Measurements from ENCODE around the gene YEATS2.
"Not testable (repeated sequence)": the region's sequence is repeated elsewhere in the genome, so short reads cannot be mapped to it uniquely, and the experiment has no call there.

The YEATS2 gene

DNA sequence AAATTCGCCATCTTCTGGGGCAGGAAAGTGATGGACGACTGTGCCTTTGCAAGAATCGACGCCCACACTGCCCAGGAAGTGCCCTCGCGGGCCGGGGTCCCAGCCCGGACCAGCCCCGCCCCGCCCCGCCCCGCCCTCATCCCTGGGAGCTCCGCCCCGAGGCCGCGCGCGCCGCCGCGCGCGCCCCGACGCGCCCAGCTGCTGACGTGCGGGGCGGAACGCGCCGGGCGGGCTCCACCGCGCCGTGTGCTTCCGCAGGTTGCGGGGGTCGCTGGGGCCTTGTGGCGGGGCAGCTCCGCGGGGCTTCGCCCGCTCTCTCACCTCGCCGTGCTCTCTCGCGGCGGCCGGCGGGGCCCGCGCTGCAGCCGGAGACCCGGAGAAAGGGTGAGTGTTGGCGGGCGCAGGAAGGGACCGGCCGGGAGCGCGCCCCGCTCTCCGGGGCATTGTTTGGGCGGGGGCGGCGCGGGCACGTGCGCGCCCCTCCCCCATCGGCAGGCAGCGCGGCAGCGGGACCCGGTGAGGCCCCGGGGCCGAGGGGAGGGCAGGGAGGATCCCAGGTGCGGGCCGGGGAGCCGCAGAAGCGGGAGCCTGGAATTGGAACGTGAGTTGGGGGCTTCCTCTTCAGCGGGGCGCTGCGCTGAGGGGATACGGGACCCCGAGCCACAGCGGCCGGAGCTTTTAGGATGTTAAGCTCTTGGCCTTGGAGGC lies at the start of gene YEATS2:
Gene YEATS2 (plus strand): TSS at position 188 of the 708 bp plus-strand sequence. CDS start 17,366 bp downstream, outside the sequence.
- DNase-seq (ENCODE audit: low read depth in 2 of 2): peak; percentile 65 to 67

DNA sequence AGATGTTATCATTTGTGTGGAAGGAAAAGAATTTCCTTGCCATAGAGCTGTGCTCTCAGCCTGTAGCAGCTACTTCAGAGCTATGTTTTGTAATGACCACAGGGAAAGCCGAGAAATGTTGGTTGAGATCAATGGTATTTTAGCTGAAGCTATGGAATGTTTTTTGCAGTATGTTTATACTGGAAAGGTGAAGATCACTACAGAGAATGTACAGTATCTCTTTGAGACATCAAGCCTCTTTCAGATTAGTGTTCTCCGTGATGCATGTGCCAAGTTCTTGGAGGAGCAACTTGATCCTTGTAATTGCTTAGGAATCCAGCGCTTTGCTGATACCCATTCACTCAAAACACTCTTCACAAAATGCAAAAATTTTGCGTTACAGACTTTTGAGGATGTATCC lies 47.0 kb upstream of the YEATS2 start:
- no peak for DNase-seq (ENCODE audit: low read depth in 2 of 2)

DNA sequence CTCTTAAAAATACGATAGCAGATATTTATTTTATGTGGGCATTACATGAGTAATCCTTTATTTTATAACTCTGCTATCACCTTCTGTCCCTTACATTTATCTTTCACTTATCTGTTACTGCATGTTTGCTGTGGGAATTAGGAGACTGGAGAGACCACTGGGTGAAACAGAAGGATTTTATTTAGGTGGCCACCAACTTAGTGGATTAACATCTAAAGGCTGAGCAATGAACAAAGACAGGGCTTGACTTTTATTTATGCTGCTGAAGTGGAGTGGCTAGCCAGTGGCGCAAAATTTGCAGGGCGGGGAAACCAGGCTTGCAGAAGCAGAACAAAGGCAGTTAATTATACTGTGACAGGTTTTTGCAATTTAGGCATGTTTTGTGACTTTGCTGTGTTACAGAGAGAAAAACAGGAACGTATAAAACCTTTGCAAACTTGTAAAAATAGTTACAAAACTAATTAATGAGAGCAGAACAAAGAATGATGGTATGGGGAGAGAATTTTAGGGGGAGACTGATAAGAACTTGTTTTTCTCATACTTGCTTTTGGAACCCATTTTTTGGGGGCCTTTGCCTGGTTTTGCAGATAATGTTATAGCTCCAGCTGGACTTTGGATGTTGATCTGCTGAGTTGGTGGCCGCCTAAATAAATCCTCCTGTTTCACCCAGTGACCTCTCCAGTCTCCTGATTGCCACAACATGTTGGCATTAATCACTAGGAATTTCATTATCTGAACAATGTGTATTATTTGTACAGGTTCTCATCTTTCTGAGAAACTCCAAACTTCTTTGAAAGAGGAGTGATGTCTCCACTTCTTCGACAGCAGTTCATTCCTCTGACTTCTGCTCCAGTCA lies 44.2 kb upstream of the YEATS2 start:
- no peak for DNase-seq (ENCODE audit: low read depth in 2 of 2)

DNA sequence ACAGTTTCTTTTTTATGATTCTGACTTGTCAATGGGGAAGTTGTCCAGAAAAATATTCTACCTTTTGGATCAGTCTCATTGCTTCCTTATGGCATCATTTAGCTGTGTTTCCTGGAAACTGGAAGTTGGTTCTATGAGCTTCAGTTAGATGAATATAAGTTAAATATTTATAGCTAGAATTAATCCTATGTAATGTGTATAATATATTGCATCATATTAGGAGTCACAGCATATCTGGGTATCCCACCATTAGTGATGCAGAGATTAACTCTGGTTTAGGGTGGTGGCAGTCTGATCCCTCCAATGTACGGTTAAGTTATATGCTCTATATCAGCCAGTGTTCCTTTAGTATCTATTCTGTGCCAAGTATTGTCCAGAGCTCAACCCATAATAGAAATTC lies 42.9 kb upstream of the YEATS2 start:
- DNase-seq (ENCODE audit: low read depth in 2 of 2): no peak

DNA sequence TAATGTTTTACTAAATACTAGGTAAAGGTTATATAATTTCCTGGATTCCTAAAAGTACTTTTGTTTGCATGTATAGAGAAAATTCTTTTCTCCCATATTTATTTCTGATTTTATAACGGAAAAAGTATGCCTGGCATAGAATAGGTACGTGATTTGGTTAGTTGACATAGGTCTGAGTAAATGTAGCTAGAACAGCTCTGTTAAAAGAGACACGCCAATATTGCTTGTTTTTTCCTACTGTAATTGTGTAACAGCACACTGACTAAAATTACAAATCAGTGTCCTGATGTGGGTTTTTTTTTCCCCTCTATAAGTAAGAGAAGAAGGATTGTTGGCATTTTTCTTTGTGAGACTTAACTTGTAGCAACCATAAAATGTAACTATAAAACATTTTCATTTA lies 35.5 kb upstream of the YEATS2 start:
- DNase-seq (ENCODE audit: low read depth in 2 of 2): no peak

DNA sequence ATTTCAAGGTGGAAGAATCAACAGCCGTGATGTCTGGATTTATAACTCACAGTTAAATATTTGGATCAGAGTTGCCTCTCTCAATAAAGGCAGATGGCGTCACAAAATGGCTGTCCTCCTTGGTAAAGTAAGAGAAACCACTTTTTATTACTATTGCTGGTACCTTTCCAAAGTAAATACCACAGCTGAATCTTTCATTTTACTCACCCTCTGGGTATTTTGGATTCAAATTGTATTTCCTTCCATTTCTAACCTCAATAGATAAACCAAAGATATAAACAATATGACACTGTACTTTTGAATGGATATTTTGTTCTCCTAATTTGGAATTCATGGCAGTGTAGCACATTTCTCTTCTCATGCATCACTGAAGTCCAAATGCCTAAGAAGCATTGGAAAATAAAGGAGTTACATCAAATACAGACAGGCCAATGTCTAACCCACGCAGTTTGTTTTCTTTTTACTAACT lies 32.6 kb upstream of the YEATS2 start:
- no peak for DNase-seq (ENCODE audit: low read depth in 2 of 2)

DNA sequence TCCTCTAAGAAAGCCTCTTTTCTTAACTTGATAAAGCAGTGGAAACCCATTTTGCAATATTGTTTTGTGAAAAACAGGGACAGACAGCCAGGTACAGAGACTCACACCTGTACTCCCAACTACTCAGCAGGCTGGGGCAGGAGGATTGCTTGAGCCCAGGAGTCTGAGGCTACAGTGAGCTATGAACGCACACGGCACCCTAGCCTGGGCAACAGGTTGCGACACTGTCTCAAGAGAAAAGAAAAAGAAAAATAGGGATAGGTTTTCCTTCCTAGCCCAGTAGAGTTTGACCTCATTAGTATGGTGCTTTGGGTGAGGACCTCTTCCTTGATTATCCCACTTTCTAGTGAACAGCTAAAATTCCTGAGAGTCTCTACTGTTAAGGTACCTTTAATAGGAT lies 17.5 kb upstream of the YEATS2 start:
- DNase-seq (ENCODE audit: low read depth in 2 of 2): no peak

DNA sequence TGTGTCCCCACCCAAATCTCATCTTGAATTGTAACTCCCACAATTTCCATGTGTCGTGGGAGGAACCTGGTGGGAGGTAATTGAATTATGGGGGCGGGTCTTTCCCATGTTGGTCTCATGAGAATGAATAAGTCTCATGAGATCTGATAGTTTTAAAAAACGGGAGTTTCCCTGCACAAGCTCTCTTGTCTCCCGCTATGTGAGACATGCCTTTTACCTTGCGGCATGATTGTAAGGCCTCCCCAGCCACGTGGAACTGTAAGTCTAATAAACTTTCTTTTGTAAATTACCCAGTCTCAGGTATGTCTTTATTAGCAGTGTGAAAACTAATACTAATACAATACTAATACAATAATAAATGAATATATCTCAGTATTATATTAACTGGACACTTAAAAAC lies 9.9 kb upstream of the YEATS2 start:
- no peak for DNase-seq (ENCODE audit: low read depth in 2 of 2)

DNA sequence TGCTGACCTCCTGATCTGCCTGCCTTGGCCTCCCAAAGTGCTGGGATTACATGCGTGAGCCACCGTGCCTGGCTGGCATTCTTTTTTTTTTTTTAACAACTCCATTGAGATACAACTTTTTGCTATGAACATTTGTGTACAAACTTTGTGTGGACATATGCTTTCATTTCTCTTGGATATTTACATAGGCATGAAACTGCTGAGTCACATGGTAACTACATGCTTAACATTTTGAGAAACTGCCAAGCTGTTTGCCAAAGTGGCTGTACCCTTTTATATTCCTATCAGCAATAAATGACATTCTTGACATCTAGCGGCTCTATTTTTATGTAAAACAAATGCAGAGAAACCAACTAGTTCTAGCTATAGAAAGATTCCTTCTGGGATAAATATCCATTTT lies 8.7 kb upstream of the YEATS2 start:
- DNase-seq (ENCODE audit: low read depth in 2 of 2): no peak

DNA sequence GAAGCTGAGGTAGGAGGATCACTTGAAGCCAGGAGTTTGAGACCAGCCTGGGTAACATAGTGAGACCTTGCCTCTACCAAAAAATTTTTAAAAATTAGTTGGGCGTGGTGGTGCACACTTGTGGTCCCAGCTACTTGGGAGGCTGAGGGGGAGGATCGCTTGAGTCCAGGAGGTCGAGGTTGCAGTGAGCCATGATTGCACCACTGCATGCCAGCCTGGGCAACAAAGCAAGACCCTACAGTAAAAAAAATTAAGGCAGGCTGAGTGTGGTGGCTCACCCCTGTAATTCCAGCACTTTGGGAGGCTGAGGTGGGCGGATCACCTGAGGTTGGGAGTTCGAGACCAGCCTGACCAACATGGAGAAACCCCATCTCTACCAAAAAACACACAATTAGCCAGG lies 8.0 kb upstream of the YEATS2 start:
- DNase-seq (ENCODE audit: low read depth in 2 of 2): not testable (repeated sequence)

DNA sequence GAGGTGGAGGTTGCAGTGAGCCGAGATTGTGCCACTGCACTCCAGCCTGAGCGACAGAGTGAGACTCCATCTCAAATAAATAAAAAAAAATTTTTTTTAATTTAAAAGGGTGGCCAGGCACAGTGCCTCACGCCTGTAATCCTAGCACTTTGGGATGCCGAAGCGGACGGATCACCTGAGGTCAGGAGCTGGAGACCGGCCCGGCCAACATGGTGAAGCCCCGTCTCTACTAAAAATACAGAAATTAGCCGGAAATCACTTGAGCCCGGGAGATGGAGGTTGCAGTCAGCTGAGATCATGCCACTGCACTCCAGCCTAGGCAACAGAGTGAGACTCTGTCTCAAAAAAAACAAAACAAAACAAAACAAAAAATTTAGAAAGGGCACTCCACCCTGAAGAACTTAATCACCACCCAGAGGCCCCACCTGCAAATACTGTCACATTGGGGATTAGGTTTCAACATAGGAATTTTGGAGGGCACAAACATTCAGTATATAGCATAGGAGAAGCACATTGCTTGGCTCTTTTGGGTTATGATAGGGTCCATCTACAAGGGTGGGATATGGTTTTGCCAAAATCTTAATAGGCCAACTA lies 7.1 kb upstream of the YEATS2 start:
- DNase-seq (ENCODE audit: low read depth in 2 of 2): no peak

DNA sequence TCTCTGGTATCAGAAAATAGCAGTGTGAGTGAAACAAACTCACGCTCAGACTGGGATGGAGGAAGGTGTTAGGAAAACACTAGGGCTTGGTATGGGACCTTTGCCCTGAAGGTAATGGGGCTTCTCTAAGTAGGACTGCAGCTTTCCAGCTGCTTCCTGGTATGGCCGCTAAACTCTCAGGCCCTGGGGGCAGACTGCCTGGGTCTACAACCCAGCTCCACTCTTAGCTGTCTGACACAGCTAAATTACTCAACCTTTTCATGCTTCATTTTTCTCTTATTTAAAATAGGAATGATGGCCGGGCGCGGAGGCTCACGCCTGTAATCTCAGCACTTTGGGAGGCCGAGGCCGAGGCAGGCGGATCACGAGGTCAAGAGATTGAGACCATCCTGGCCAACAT lies 5.2 kb upstream of the YEATS2 start:
- DNase-seq (ENCODE audit: low read depth in 2 of 2): no peak

DNA sequence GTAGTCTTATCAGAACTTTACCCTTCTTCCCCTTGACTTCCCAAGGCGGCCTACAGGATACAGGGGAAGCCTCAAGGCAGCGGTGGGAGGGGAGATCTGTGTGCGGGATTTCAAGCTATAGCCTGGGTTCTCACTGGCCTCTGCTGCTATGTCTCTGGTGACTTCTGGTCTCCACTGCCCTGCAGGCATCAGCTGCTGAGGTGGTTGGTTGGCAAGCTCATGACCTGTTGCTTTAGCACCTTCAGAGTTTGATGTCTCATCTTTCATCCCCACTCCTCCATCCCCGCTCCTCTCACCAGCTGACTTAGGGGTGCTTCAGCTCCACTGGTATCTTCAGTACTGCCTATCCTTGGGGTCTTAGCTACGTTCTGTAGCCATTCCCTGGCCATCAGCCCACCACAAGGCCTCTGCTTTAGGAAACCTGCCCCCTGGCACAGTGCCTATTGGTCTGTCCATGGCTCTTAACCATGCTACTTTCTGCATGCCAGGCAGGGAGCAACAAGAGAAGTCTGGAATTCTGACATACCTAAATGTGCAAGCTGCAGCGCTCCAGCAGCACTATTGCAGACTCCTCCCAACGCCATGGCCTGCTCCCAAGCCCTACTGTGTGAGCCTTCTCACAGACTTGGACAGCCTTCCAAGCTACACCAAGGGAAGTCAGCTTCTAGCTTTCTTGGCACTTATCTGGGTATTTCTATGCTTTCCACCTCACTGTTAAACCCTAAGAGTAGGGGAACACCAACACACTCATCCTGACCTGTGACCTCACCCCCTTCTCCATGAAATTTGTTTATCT lies 1.8 kb upstream of the YEATS2 start:
- no peak for DNase-seq (ENCODE audit: low read depth in 2 of 2)

DNA sequence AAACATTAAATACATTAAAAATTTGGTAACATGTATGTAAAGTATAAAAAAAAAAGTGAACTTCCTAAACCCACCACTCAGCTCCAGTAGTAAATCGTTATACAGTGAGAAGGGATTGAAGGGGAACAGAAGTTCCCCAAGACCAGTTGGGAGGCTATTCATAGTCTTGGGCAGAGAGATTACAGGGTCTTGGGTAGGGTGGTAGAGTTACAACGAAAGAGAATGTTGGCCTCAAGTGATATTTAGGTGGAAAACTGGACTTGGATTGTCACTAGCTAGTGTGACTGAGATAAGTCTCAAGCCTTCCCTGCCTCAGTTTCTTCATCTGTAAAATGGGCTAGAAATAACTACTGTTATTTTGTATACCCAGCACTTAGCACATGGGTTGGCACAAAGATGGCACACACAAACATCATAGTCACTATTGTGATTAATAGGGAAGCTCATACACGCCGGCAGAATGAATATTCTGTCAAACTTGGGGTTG lies 431 bp upstream of the YEATS2 start:
- no peak for DNase-seq (ENCODE audit: low read depth in 2 of 2)

DNA sequence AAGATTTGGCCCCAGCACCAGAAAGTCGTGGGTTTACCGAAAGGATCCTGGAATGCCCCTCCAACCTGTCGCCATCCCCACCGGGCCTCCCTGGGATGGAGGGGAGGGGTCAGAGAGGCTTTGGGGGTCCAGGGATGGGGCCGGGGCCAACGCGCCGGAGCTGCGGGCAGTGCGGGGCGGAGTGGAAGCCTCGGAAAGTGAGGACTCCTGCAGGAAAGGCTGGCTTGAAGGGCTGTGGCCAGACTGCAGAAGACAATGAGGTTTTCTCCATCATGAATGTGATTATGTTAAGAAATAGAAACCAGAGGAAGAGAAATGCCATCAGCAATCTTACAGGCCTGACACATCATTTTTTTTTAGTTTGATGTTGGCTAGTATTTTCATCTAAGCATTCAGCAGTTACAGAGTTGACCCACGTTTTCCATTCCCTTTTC lies 738 bp downstream of the YEATS2 start:
- DNase-seq (ENCODE audit: low read depth in 2 of 2): peak; percentile 3 to 4

DNA sequence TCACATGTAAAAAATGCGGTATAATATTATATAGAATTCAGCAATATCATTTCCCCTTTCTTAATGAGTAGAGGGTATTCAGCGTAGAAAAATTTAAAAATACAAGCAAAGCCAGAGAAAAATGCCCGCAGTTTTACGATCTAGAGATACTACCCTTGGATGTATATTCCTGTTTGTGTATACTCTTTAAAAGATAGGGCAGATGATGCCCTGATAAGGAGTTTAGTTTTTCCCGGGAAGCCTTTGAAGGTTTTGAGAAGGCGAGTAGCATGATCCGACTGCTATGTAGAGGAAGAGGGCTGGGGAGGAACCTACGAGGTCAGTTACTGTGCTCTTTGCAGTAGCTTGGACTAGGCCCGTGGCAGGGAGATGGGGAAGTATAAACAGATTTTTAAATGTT lies 1.2 kb downstream of the YEATS2 start:
- no peak for DNase-seq (ENCODE audit: low read depth in 2 of 2)

DNA sequence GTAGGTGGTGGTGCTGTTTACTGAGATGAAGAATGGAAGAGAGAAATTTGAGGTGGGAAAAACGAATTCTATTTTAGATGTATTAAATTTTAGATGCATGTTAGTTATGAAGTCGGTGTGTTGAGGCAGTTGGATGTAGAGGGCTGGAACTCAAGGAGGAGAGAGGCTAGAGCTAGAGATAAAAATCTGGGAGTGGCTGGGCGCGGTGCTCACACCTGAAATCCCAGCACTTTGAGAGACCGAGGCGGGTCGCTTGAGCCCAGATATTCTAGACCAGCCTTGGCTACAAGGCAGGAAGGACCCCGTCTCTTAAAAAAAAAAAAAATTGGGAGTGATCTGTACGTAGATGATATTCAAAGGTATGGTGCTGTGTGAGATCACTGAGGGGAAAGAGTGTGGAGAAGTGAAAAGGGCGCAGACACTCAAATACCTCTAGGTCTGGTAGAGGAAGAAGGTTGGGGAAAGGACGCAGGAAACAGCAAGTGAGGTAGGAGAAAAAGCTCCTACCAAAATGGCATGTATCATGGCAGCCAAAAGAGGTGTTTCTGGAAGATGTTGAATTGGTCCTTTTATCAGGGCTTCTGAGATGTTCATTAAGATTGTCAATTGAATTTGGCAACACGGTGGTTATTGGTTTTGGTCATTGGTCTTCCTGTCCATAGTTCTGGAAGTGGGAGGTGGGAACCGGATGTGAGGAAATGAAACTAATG lies 1.8 kb downstream of the YEATS2 start:
- no peak for DNase-seq (ENCODE audit: low read depth in 2 of 2)

DNA sequence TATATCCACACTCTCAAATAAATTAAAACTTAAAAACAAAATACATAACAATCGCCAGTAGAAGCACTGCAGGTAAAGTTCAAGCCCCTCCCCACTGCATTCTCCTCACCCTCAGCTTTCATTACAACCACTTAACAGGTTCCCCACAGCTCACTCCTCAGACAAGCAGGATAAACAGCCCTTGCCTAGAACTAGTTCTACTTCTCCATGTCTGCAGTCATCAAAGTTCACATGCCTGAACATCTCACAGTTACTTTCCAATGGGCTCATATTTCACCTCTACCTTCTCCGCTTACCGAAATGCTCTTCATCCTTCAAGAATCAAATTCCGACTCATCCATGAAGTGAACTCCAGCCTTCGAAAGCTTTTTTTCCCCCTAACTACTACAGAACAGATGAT lies 4.1 kb downstream of the YEATS2 start:
- no peak for DNase-seq (ENCODE audit: low read depth in 2 of 2)

DNA sequence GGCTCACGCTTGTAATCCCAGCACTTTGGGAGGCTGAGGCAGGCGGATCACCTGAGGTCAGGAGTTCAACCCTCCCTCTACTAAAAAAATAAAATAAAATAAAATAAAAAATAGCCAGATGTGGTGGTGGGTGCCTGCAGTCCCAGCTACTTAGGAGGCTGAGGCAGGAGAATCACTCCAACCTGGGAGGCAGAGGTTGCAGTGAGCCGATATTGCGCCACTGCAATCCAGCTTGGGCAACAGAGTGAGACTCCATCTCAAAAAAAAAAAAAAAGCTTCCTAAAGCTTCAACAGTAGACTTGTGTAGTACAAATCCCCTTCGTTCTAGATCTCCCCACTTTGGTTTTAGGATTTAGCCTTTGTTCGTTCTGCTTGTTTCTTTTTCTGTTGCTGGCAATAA lies 6.3 kb downstream of the YEATS2 start:
- not testable (repeated sequence) for DNase-seq (ENCODE audit: low read depth in 2 of 2)

DNA sequence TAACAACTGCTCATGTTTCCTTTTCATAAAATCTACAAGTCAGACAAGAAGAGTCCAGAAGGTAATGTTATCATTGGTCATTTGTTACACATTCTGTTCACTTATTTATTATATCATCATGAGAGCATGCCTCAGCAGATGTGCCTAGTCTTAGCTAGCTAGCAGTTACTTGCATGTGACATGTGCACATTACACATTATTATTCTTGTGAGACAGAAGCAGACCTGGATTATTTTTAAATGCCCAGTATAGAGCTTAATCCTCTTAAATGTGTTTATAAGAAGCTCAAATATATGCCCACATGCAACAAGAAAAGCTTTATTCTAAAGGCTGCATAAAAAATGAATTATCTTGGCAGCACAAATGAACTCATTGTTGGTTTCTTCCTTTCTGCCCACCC lies 12.6 kb downstream of the YEATS2 start:
- DNase-seq (ENCODE audit: low read depth in 2 of 2): no peak

DNA sequence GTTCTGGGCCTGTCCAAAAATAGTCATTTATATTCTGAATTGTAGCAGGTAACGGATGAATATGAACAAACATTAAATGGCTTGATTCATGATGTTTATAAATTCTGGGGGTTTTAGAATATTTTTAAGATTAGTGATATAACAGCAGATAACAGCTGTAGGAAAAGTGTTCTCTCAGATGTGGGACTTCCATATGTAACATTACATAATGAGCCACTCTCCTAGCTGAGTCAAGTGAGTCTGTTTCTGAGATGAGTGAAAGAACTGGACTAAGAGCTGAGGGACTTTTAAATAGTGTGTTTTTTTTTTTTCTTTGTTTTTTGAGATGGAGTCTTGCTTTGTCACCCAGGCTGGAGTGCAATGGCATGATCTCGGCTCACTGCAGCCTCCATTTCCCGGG lies 13.9 kb downstream of the YEATS2 start:
- DNase-seq (ENCODE audit: low read depth in 2 of 2): no peak
